Adrenal gland (tissue), 5 donors: Measurements from ENCODE around the gene LHPP.

Experiments
- POLR2A ChIP-seq, 2 donors: fragments of 450-650 bp; IDR thresholded peaks; one replicate each; pipeline ENCODE4 v1.6.1; 2017; ENCODE audit warnings: antibody characterized with exemption in 2 of 2, mild to moderate bottlenecking in 2 of 2, moderate library complexity in 1 of 2
- TF ChIP-seq, protein P1 (sequence below), 6 experiments: fragments of 450-650 bp in 4 of 6; fragments of 200-600 bp in 2 of 6; sonication (generic) in 1 of 6; IDR thresholded peaks; 1 replicate in 5 of 6; 2 replicates in 1 of 6; pipeline versions ENCODE4 v1.5.1 to v1.8.0; 2016 to 2021; ENCODE audit warnings: antibody characterized with exemption in 6 of 6, mild to moderate bottlenecking in 2 of 6, moderate library complexity in 1 of 6
- donor health status: DM: no; HTN: no; CAD: no.

- TF ChIP-seq, protein P1, sequence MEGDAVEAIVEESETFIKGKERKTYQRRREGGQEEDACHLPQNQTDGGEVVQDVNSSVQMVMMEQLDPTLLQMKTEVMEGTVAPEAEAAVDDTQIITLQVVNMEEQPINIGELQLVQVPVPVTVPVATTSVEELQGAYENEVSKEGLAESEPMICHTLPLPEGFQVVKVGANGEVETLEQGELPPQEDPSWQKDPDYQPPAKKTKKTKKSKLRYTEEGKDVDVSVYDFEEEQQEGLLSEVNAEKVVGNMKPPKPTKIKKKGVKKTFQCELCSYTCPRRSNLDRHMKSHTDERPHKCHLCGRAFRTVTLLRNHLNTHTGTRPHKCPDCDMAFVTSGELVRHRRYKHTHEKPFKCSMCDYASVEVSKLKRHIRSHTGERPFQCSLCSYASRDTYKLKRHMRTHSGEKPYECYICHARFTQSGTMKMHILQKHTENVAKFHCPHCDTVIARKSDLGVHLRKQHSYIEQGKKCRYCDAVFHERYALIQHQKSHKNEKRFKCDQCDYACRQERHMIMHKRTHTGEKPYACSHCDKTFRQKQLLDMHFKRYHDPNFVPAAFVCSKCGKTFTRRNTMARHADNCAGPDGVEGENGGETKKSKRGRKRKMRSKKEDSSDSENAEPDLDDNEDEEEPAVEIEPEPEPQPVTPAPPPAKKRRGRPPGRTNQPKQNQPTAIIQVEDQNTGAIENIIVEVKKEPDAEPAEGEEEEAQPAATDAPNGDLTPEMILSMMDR (IDR thresholded peaks at IDR 0.05): no peak
- TF ChIP-seq POLR2A (IDR thresholded peaks at IDR 0.05): no peak
Measured at GRCh38 chr10:124568339-124568738, 106.7 kb downstream of the LHPP start.
